Measurements from ENCODE around the gene BABAM2.
"Not testable (repeated sequence)": the region's sequence is repeated elsewhere in the genome, so short reads cannot be mapped to it uniquely, and the experiment has no call there.

BABAM2 gene

DNA sequence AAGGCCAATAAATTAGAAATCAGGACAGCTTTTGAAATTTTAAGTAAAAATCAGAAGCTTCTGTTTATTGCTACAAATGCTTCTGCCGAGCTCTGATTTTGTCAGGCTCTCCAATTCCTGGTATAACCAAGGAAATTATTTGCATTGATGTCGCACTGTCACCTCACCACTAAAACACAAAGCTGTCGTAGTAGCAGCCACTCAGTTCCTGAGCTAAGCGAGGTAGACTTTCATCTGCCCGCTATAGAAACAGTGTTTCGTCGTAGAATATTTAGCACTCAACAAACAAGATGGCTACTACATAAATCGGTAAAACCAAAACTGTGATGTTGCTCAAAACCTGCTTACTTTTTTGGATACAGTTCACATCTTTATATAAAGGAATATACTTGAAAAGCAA lies 360.8 kb downstream of the BABAM2 start:
- no peak for DNase-seq (ENCODE audit: low spot score)

DNA sequence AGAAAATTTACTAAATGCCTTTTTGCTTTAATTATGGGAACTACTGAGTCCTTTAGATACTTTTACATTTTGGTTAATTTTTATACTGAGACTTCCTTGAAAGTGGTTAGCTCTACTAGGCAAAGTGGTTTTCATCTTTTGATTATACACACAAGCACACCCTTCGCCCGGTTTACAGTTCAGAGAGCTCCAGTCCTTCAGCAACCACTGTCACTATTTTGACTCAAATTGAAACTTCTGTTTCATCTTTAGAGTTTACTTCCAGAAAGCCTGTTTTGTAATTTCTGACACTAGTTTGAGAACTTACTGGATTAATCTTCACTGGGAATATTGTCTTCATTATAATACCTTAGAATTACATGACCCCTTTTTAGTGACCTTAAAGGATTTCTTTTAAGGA lies 361.8 kb downstream of the BABAM2 start:
- no peak for DNase-seq (ENCODE audit: low spot score)

DNA sequence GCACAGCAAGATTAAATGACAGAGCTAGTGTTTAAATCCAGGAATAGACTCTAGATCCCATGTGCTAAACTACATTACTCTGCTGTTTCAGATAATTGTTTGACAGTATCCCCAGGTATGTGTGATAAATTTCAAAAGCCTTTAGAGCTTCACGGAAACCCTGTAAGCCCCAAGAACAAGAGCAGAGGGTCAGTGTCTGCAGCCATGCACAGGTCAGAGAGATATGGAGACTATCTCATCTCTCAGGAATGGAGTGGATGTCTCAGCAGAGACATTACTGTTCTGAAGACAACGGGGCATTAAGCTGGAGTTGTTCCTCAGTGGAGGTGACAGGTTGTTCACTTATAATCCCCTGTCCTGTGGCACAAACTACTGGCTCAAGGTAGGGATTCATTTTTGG lies 363.0 kb downstream of the BABAM2 start:
- DNase-seq (ENCODE audit: low spot score) = no peak

DNA sequence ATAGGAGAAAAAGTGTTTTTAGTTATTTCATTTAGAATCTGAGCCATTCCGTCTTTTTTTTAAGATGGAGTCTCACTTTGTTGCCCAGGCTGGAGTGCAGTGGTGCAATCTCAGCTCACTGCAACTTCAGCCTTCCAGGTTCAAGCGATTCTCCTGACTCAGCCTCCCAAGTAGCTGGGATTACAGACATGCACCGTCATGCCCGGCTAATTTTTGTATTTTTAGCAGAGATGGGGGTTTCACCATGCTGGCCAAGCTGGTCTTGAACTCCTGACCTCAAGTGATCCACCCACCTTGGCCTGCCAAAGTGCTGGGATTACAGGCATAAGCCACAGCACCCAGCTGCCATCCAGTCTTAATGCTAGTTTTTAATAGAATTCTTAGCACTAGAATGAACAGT lies 364.7 kb downstream of the BABAM2 start:
- DNase-seq (ENCODE audit: low spot score) = not testable (repeated sequence)

DNA sequence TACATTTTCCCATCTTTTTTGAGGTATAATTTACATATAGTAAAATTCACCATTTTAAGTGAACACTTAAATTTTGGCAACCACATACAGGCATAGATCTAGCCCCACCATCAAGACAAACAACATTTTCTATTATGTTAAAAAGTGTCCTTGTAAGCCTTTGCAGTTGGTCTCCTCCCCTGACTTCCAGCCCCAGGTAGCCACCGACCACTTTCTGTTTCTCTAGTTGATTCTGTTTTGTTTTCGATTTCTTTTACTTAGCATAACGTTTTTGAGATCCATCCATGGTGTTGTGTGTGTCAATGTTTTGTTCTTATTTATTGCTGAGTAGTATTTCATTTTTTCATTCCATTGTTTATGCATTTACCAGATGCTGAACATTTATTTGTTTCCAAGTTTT lies 366.7 kb downstream of the BABAM2 start:
- DNase-seq (ENCODE audit: low spot score) = no peak

DNA sequence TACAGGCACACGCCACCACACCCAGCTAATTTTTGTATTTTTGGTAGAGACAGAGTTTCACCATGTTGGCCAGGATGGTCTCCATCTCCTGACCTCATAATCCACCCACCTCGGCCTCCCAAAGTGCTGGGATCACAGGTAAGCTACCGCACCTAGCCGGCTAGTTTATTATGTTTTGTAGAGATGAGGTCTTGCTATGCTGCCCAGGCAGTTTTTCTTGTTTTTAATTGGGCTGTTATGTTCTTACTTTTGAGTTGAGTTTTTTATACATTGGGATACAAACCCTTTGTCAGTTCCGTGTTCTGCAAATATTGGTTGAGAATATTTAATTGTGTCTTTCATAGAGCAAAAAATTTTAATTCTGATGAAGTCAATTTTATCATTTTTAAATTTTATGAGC lies 368.7 kb downstream of the BABAM2 start:
- DNase-seq (ENCODE audit: low spot score) = not testable (repeated sequence)

DNA sequence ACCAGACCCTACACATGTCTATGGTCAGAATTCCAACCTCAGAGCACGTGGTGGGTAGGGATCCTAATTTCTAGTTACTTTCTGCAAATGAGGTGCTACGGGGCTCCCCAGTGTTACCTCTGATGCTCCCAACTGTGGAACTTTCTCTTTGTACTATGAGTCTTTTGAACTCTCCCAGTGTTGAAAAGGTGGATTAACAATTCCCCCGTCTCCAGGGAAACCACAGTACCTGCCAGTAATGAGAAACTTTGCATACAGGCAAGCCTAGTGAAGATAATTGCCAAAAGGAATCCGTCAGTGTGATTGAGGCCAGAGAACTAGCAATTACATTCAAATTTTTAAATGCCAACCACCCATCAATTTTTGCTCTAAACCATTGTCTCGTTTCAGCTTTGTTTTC lies 373.2 kb downstream of the BABAM2 start:
- DNase-seq (ENCODE audit: low spot score) = no peak

DNA sequence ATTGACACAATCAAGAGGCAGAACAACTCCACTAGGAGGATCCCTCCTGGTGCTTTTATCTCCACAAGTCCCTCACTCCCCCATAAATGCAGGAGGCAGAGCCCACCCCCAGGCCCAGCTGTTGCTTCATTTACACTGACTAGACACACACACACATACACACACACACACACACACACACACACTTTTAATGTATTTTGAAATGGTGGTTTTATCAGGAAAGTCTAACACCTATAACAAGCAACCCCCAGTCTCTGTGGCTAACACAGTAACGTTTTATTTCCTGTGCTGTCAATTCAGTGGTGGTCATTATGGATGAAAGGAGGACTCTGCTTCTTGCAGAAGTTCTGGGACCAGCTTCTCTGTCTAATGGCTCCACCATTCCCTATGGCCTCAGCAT lies 376.8 kb downstream of the BABAM2 start:
- DNase-seq (ENCODE audit: low spot score) = no peak

DNA sequence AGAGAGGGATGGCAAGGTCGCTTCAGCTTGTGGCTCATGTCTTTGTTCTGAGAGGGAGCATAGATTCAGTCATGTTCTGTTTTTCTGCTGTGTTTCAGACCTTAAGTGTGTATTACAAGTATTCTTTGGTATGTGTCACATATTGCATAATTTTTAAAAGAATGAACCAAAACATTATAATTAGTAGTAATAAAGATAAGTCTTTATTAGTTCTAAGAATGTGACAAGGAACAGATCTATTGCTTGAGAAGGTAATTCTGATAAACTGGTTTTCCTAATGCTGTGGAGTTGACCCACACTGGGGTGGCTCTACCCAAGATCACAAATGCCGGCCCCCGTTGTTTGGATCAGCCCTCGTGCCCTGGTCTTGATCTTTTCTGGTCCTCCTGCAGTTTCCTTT lies 377.9 kb downstream of the BABAM2 start:
- peak; percentile 55 for DNase-seq (ENCODE audit: low spot score)

DNA sequence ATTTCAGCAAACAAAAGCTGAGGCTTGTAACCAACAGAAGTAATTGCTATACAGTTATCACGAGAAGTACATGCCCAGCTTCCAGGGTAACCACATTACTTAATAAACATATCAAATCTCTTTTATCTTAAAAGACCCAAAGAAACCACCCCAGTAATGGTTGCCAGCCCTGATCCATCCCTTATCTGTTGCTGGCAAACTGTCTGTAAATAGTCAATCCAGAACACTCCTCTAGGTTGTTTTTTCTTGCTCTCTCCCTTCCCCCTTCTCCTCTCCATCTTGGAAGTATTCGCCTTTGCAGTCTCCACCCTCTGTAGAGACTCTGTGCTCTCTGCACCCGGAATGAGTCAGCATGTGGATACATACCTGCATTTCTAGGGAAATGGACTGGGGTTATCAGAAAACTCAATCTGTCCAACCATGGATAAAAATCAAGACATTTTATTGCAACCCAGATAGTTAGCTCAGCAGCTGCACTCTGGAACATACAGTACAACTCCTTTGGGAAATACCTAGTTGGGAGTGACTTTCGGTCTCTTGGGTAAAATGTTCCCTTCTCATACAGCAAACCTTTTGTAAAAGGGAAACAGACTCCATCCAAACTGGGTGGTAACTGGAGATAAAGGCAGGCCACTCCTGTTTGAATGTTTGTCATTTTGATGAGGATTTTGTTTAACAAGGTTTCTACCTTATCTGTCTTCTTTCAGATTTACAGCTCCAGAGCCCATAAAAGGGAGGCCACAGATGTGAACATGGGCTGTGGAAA lies 378.7 kb downstream of the BABAM2 start:
- DNase-seq (ENCODE audit: low spot score) = no peak

DNA sequence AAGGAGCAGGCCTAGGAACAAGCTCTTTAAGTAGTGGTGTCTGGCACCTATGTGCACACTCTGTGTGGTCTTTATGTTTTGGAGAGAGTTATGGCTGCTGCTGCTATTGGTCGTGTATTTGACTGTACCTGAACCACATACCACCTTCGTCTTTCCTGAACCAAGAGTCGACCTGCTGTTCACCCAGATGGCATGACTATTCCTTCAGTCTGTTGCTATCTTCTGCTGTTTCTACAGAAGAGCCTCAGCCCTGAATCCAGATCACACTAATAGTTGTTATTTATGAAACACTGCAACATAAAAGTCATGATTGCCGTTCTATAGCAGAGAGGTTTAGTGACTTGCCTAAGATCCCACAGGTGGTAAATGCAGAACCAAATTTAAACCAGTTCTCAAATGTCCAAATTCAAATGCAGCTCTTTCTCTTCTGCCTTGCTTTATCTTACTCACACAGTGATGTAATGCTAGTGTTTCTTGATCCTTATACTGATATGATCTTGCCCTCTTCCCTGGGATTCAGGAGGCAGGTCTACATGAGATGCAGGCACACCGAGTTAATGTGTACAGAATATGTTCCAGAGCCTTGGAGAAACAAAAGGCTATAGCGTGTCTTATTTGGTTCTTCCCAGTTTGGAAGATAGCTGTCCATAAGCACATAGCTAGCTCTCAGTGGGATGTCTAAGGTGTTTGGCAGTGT lies 380.1 kb downstream of the BABAM2 start:
- no peak for DNase-seq (ENCODE audit: low spot score)

DNA sequence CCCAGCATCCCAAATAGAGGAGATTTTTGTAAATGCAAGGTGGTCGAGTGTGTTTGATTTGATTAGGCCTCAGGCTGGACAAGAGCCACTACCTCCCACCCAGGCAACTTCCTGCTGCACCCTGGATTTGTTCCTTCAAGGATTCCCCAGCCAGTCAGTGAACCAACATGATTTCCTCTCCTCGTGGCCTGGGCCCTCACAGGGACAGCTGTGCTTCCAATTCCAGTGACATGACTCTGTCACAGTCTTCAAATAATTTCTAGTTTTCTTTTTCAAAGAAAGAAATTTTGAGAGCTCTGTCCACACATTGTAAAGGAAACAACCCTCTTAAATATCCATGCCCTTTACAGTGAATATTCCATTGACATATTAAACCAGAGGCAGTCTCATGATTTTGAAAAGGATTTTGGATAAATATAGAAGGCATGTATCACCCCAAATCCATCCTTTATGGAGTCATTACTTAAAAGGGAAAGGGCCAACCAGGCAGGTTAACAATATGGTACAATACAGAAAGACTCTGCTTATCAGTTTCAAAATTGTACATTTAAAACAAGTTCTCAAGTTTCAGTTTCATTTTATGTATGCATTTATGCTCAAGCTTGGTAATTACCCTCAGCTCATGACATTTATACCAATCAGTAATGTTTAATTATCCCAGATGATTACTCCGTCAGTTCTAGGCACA lies 380.8 kb downstream of the BABAM2 start:
- DNase-seq (ENCODE audit: low spot score) = no peak

DNA sequence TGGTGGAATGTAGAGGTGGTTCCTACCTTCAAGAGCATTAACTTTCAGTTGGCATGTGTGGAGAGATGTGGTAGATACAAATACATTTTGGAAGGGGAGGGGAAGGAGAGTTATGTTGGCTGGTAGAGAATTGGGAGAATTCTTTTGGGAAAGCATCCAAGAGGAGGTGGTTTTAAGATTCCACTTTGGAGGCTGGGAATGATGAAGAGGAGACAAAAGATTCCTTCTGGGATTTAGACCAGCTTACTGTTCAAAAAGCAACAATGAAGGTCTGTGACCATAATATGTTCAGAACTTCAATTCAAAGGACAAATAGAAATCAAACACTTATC lies 381.4 kb downstream of the BABAM2 start:
- DNase-seq (ENCODE audit: low spot score) = peak; percentile 22

DNA sequence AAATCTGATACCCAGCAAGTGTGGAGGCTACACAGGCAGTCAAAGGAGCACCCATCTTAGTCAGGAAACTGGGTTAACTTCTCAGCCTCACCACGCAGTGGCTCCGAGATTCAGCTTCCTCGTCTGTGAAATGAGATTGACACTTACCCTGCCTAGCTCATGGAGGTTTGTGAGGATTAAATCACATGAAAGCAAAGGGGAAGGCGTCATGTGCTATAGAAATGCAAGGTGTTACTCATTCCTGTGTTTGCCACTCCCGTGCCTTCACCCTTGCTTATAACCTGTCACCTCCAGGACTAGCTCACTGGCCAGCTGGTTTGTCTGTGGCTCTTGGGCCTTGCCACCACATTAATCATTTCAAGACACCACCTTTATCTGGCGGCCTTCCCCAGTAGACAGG lies 383.2 kb downstream of the BABAM2 start:
- DNase-seq (ENCODE audit: low spot score) = no peak

DNA sequence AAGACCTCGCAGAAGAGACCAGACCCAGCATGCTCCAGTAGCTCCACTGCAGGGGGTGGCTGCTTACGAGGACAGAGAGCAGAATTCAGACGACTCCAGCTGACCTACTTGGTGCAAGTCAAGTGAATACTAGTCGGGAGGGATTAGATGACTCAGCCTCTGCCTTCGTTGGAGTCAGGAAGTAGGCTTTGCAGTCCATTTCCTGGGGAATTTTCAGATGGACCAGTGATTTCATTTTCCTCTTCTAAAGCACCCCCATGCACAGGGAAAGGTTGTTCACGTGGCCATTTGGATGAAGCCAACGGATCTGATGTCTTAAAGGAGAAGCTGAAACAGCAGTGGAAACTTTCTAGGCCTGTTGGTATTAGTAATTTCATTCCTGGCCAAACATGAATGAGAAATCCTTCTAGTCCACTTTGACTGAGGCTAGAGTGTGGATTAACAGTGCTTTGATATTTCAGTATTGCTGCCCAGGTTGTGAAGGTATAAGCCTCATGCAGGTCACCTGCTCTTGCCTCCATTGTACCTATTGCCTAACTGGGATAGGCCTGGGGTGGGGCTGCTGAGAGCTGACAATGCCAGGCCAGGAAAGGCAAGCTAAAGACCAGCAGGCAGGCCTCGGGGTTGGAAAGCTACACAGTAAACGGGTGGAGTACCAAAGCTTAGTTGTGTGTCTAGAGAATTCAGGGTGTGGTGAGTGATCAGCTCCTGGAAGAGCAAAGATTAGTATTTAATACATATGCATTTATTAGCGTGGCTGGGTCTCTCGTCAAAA lies 384.6 kb downstream of the BABAM2 start:
- peak; percentile 68 for DNase-seq (ENCODE audit: low spot score)

DNA sequence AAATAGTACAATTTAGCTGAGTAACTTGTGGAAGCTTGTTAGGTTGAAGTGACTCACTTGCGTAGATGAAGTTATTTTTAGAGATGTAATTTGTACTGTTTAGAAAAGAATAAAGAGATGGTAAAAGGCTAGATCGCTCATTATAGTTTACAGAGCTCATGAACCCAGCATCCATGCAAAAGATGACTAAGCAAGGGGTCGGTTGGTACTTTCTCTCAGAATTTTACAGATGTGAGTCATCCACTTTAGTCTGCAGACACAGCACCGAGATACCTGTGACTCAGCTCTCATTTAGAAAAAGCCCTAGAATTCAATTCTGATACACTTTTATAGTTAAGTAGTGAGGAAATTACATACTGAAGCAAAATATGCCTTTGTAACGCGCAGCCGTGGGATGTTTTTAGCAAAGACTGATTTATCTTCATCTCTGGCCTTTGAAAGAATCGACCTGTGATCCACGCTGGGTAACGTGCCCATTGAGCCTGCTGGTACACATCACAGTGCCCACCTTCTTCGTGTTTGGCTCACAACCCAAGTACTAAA lies 385.6 kb downstream of the BABAM2 start:
- DNase-seq (ENCODE audit: low spot score) = peak; percentile 86

DNA sequence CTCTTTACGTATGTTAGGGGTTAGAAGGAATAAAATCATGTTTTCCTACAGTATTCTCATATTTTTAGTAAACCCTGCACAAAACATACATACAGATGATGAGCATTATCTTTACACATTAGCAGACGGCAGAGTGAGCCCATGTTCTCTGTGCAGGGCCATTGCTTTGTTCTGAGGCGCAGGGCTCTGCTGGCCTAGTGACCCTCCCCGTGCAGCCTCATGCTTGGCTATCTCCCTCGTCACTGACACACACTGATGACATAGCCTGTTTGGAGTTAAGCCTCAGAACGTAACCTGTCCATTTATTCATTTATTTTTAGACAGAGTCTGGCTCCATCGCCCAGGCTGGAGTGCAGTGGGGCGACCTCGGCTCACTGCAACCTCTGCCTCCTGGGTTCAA lies 386.3 kb downstream of the BABAM2 start:
- DNase-seq (ENCODE audit: low spot score) = no peak

DNA sequence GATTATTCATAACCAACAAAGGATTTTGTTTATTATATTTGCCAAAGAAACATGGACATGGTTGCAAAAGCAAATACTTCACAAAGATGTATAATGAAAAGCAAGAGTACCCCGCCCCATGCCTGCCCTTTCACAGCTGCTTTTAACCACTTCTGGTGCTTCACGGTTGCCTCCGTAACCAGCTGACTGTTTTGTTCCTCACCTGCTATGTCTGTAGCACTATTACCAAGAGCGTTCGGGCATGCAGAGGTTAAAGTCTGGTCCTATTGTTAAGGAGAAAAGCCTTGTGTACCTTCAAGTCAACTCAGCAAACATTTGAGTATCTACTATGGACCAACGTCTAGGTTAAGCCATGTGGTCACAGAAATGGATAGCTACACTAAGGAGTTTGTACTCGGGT lies 386.9 kb downstream of the BABAM2 start:
- DNase-seq (ENCODE audit: low spot score) = no peak

DNA sequence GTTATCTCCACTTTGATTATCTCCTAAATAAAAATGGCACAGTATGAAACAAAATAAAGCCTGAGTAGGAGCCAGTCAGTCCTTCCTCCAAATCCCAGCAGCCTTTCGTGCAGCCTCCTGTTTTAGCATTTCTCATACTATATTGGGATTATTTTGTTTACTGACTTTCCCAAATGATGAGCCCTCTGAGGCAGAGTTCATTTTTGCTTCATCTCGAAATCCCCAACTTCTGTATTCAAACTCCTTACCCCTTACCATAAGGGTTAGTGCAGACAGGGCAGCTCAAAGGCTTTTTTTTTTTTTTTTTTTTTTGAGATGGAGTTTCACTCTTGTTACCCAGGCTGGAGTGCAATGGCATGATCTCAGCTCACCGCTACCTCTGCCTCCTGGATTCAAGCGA lies 388.8 kb downstream of the BABAM2 start:
- DNase-seq (ENCODE audit: low spot score) = no peak

DNA sequence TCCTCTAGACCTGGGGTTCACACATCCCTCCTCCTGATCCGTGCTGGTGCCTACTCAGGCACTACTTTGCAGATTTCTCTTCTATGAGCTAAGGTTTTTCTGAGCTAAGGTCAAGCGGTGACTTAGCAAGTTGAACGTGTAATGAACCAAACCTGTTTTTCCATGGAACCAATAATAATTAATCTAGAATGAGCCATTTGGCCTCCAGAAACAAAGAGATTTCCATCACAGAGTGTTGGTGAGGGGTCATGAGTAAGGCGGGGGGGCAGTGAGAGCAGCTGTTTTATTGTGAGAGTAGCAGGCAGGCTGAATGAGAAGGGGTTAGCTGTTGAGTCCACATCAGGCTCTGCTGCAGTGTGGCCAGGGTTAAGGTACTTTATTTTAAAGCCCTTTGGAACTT lies 390.1 kb downstream of the BABAM2 start:
- no peak for DNase-seq (ENCODE audit: low spot score)

DNA sequence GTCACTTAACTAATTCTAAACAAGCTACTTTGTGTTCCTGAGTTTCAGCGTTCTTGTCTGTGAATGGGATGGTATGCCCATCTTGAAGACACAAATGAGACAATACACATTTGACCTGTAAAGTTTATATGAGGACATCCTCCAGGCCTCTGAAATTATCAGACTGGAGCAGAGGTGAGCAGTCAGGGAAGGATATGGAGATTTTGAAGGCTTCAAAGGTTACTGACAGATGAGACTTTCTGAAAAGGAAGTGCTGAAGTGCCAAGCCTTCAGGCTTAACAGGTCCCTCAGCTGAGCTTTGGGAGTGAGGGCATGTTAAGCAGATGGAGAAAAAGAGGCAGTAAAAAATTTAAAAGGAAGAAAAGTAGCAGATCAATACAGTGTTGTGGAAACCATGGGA lies 391.2 kb downstream of the BABAM2 start:
- no peak for DNase-seq (ENCODE audit: low spot score)

DNA sequence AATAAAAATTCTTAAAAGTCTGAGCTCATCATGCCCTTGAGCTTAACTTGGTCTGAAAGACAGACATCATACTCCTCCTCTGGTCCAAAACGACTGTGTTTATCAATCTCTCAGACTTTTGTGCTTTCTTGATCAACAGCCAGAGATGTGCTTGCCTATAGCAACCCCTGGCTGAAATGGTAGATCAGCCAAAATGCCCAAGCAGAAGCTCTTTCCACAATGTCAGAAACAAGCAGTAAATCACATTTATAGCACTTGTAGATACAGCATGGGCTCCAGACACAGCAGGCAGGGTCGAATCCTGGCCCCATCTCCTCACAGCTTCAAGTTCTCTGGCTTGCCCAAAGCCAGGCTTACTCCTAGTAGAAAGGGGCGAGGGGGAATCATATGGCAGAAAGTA lies 391.7 kb downstream of the BABAM2 start:
- no peak for DNase-seq (ENCODE audit: low spot score)

All from GM03348 (cell line).